Adrenal gland (tissue), 5 donors: ENCODE measurements around the gene THBS2.

Experiments
- POLR2A ChIP-seq, 2 donors: fragments of 450-650 bp; IDR thresholded peaks; one replicate each; pipeline ENCODE4 v1.6.1; 2017; ENCODE audit warnings: antibody characterized with exemption in 2 of 2, mild to moderate bottlenecking in 2 of 2, moderate library complexity in 1 of 2
- TF ChIP-seq, protein P1 (sequence below), 6 experiments: fragments of 450-650 bp in 4 of 6; fragments of 200-600 bp in 2 of 6; sonication (generic) in 1 of 6; IDR thresholded peaks; 1 replicate in 5 of 6; 2 replicates in 1 of 6; pipeline versions ENCODE4 v1.5.1 to v1.8.0; 2016 to 2021; ENCODE audit warnings: antibody characterized with exemption in 6 of 6, mild to moderate bottlenecking in 2 of 6, moderate library complexity in 1 of 6
- donor health status: DM: no; HTN: no; CAD: no.

DNA sequence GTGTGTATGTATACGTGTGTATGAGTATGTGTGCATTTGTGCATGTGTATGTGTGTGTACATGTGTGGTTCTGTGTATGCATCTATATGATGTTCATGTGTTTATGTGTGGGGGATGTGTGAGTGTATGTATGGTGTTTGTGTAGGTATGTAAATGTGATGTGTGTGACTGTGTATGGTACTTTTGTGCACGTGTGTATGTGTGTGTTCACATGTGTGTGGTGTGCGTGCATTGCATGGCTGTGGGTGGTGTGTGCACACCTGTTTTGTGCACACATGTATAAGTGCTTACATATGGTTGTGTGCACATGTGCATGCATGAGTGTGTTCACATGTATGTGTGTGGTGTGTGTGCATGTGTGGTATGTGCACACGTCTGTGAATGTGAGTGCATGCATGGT lies 6.2 kb downstream of the THBS2 start:
- TF ChIP-seq, protein P1, sequence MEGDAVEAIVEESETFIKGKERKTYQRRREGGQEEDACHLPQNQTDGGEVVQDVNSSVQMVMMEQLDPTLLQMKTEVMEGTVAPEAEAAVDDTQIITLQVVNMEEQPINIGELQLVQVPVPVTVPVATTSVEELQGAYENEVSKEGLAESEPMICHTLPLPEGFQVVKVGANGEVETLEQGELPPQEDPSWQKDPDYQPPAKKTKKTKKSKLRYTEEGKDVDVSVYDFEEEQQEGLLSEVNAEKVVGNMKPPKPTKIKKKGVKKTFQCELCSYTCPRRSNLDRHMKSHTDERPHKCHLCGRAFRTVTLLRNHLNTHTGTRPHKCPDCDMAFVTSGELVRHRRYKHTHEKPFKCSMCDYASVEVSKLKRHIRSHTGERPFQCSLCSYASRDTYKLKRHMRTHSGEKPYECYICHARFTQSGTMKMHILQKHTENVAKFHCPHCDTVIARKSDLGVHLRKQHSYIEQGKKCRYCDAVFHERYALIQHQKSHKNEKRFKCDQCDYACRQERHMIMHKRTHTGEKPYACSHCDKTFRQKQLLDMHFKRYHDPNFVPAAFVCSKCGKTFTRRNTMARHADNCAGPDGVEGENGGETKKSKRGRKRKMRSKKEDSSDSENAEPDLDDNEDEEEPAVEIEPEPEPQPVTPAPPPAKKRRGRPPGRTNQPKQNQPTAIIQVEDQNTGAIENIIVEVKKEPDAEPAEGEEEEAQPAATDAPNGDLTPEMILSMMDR (IDR thresholded peaks at IDR 0.05) = no peak
- no peak for TF ChIP-seq POLR2A (IDR thresholded peaks at IDR 0.05)
